GM23338 (cell line): ENCODE data around the gene NLRC5. TPM values are rescaled to one million over a fixed set of nuclear protein-coding genes. Genes with fewer than 3 reads are reported as not detected.

Source experiments
- ATAC-seq: fragments of 200-7000 bp; cut with Tn5 transposase; 3 replicates; pipeline ENCODE4 v1.9.1; 2020
- DNase-seq: peaks from one replicate; pipeline ENCODE4 v3.0.0-alpha.2; 2015; ENCODE audit warnings: low spot score
- H2AFZ ChIP-seq: fragments of 200-600 bp; sonication (generic); 2 replicates; pipeline ENCODE4 v1.8.0; 2016; ENCODE audit warnings: antibody characterized with exemption, mild to moderate bottlenecking, moderate library complexity
- H3F3A ChIP-seq: fragments of 200-600 bp; sonication (generic); replicated peaks from 2 replicates; pipeline ENCODE4 v1.8.0; 2017; ENCODE audit warnings: antibody characterized with exemption, mixed run types, low read depth
- H3K27ac ChIP-seq: fragments of 200-600 bp; sonication (generic); 2 replicates; pipeline ENCODE4 v1.6.1; 2016; ENCODE audit warnings: low read depth
- H3K27me3 ChIP-seq: fragments of 200-600 bp; sonication (generic); 2 replicates; pipeline ENCODE4 v1.8.0; 2016; ENCODE audit warnings: mild to moderate bottlenecking, mixed run types, moderate library complexity; ENCODE audit not compliant: insufficient read depth
- H3K36me3 ChIP-seq: fragments of 200-600 bp; sonication (generic); 2 replicates; pipeline ENCODE4 v1.8.0; 2016; ENCODE audit warnings: mild to moderate bottlenecking; ENCODE audit not compliant: insufficient read depth
- H3K4me1 ChIP-seq: fragments of 200-600 bp; sonication (generic); 2 replicates; pipeline ENCODE4 v1.8.0; 2016; ENCODE audit warnings: mild to moderate bottlenecking, moderate library complexity; ENCODE audit not compliant: insufficient read depth
- H3K4me2 ChIP-seq: fragments of 200-600 bp; sonication (generic); 2 replicates; pipeline ENCODE4 v1.7.1; 2017; ENCODE audit warnings: mixed run types
- H3K4me3 ChIP-seq: fragments of 200-600 bp; sonication (generic); 2 replicates; pipeline ENCODE4 v1.6.1; 2016; ENCODE audit warnings: mixed run types
- H3K79me2 ChIP-seq: fragments of 200-600 bp; sonication (generic); replicated peaks from 2 replicates; pipeline ENCODE4 v1.8.0; 2017; ENCODE audit warnings: mild to moderate bottlenecking; ENCODE audit not compliant: insufficient read depth
- H3K9me2 ChIP-seq: fragments of 200-600 bp; sonication (generic); 2 replicates; pipeline ENCODE4 v1.8.0; 2017; ENCODE audit not compliant: insufficient read depth
- H4K20me1 ChIP-seq: fragments of 200-600 bp; sonication (generic); replicated peaks from 2 replicates; pipeline ENCODE4 v1.8.0; 2017; ENCODE audit warnings: mild to moderate bottlenecking; ENCODE audit not compliant: insufficient read depth
- H3K27ac Mint-ChIP-seq: 2 replicates; pipeline ENCODE4 v1.8.0; 2020; ENCODE audit warnings: inconsistent platforms, mild to moderate bottlenecking, moderate library complexity, mixed read lengths
- H3K27me3 Mint-ChIP-seq: 3 replicates; pipeline ENCODE4 v1.8.0; 2022; ENCODE audit warnings: low read depth, mild to moderate bottlenecking, moderate library complexity, mixed read lengths, inconsistent platforms; ENCODE audit not compliant: insufficient read depth, poor library complexity
- H3K36me3 Mint-ChIP-seq: 3 replicates; pipeline ENCODE4 v1.8.0; 2021; ENCODE audit warnings: low read depth, mild to moderate bottlenecking, inconsistent platforms, moderate library complexity, mixed read lengths
- H3K4me1 Mint-ChIP-seq: 3 replicates; pipeline ENCODE4 v1.8.0; 2020; ENCODE audit warnings: mild to moderate bottlenecking, inconsistent platforms, mixed read lengths
- H3K4me3 Mint-ChIP-seq: 3 replicates; pipeline ENCODE4 v1.8.0; 2021; ENCODE audit warnings: moderate library complexity, mild to moderate bottlenecking, inconsistent platforms, mixed read lengths
- H3K9me3 Mint-ChIP-seq: 3 replicates; pipeline ENCODE4 v1.8.0; 2020; ENCODE audit warnings: moderate library complexity, mild to moderate bottlenecking, inconsistent platforms, mixed read lengths
- CREB1 ChIP-seq: fragments of 250-450 bp; sonication (Bioruptor Pico); IDR thresholded peaks from 2 replicates; pipeline ENCODE4 v1.5.0; 2020; ENCODE audit warnings: low read depth, mild to moderate bottlenecking, moderate library complexity
- EZH2 ChIP-seq: fragments of 200-600 bp; sonication (generic); IDR thresholded peaks from one replicate; pipeline ENCODE4 v1.8.0; 2017; ENCODE audit warnings: antibody characterized with exemption, mild to moderate bottlenecking, low read depth; ENCODE audit not compliant: unreplicated experiment
- EZH2phosphoT487 ChIP-seq: fragments of 200-600 bp; sonication (generic); IDR thresholded peaks from one replicate; pipeline ENCODE4 v1.8.1; 2018; ENCODE audit warnings: antibody characterized with exemption; ENCODE audit not compliant: unreplicated experiment
- JUNB ChIP-seq: IDR thresholded peaks from one replicate; pipeline ENCODE4 v1.6.1; 2016; ENCODE audit warnings: antibody characterized with exemption; ENCODE audit not compliant: unreplicated experiment
- NANOG ChIP-seq: IDR thresholded peaks from 2 replicates; pipeline ENCODE4 v1.6.1; 2016; ENCODE audit warnings: antibody characterized with exemption, borderline replicate concordance
- POLR2AphosphoS5 ChIP-seq: IDR thresholded peaks from 2 replicates; pipeline ENCODE4 v1.6.1; 2016; ENCODE audit warnings: antibody characterized with exemption, low read depth
- STAT1 ChIP-seq: IDR thresholded peaks from one replicate; pipeline ENCODE4 v1.6.1; 2016; ENCODE audit warnings: antibody characterized with exemption; ENCODE audit not compliant: unreplicated experiment
- ZNF114 ChIP-seq: fragments of 250-450 bp; sonication (Bioruptor Pico); IDR thresholded peaks from 2 replicates; pipeline ENCODE4 v1.5.0; 2020; ENCODE audit warnings: mild to moderate bottlenecking, moderate library complexity
- ZNF331 ChIP-seq: fragments of 250-450 bp; sonication (Bioruptor Pico); IDR thresholded peaks from 2 replicates; pipeline ENCODE4 v1.5.0; 2020; ENCODE audit warnings: low read depth, mild to moderate bottlenecking, moderate library complexity
- polyA plus RNA-seq: library from polyadenylated mRNA; unstranded; fragments of >200 nt; fragmentation: Nextera tagmentation; extraction: Ambion mirVana; gene quantifications from 2 replicates; pipeline ENCODE4 v1.2.1, GENCODE V29; 2016
- total RNA-seq: library from RNA; depleted of rRNA; stranded (reverse); fragments of >200 nt; shearing (Covaris generic); gene quantifications from 2 replicates; pipeline ENCODE4 v1.2.3, GENCODE V29; 2014
- TF ChIP-seq, protein P1 (sequence below): IDR thresholded peaks from 2 replicates; pipeline ENCODE4 v1.6.1; 2016; ENCODE audit warnings: antibody characterized with exemption
- TF ChIP-seq, protein P2 (sequence below): fragments of 250-450 bp; sonication (Bioruptor Pico); IDR thresholded peaks from 2 replicates; pipeline ENCODE4 v1.5.0; 2020; ENCODE audit warnings: mild to moderate bottlenecking, moderate library complexity
- TF ChIP-seq, protein P3 (sequence below), 2 experiments: fragments of 200-600 bp in 1 of 2; sonication (generic) in 1 of 2; conservative IDR thresholded peaks; 2 replicates each; pipeline versions ENCODE4 v1.5.1 to v1.6.1; 2016 to 2017; ENCODE audit warnings: antibody characterized with exemption in 2 of 2, low read depth in 2 of 2, mild to moderate bottlenecking in 2 of 2, moderate library complexity in 1 of 2
- TF ChIP-seq, protein P4 (sequence below): IDR thresholded peaks from one replicate; pipeline ENCODE4 v1.6.1; 2018; ENCODE audit warnings: antibody characterized with exemption; ENCODE audit not compliant: unreplicated experiment

The NLRC5 gene
- total and polyA plus RNA-seq, 2 experiments from 2014 or later = 2.3 to 3.9 TPM

DNA sequence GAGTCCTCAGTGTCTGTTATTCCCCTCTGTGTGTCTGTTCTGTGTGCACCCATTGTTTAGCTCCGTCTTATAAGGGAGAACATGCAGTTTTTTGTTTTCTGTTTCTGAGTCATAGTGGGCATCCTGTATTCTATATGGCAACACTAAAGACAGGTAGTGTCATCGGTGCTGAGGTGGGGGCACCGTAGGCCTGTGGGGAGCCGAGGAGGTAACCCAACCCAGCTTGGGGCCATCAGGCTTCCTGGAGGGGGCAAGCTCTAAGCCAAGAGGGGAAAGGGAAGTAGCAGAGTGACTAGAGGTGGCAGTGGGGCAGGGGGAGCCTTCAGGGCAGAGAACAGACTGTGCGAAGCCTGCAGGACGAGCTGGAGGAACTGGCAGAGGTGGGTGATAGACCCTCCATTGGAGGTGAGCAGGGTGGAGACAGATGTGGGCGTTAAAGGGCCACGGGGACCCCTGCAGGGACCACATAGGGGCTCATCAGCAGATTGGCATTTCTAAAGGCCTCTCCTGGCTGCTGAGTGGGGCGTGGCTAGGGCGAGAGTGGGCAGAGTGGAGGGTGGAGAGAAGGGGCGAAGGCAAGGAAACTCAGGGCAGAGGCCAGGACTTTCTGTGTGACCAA lies 139.5 kb downstream of the NLRC5 start:
- DNase-seq = no peak
- Histone ChIP-seq H3K4me1 (no peaks in the 10 kb centered on the region), H2AFZ (no peak overlapping the region), H3K36me3 (no peaks in the 10 kb centered on the region), H3K79me2 (no peaks in the 10 kb centered on the region), H4K20me1 (no peaks in the 10 kb centered on the region), H3K27ac (no peak overlapping the region), H3F3A (no peaks in the 10 kb centered on the region), H3K27me3 (no peaks in the 10 kb centered on the region), H3K4me3 (no peak overlapping the region), H3K9me2 (no peaks in the 10 kb centered on the region), H3K4me2 (no peak overlapping the region)
- Mint-ChIP-seq H3K27ac (no peak overlapping the region), H3K36me3 (no peaks in the 10 kb centered on the region; the same call in 2 of the 3 replicates), H3K4me3 (no peak overlapping the region), H3K9me3 (no peaks in the 10 kb centered on the region; the same call in 2 of the 3 replicates), H3K27me3 (peaks cover 13% of the 10 kb centered on the region), H3K4me1 (no peaks in the 10 kb centered on the region; the same call in 2 of the 3 replicates)
- no peak for ATAC-seq
- TF ChIP-seq EZH2phosphoT487 (no peak), JUNB (no peak), ZNF331 (no peak), NANOG (no peak), ZNF114 (CRISPR knock-in tag) (no peak), STAT1 (no peak), POLR2AphosphoS5 (no peak), CREB1 (no peak), EZH2 (no peak)
- TF ChIP-seq, protein P1, sequence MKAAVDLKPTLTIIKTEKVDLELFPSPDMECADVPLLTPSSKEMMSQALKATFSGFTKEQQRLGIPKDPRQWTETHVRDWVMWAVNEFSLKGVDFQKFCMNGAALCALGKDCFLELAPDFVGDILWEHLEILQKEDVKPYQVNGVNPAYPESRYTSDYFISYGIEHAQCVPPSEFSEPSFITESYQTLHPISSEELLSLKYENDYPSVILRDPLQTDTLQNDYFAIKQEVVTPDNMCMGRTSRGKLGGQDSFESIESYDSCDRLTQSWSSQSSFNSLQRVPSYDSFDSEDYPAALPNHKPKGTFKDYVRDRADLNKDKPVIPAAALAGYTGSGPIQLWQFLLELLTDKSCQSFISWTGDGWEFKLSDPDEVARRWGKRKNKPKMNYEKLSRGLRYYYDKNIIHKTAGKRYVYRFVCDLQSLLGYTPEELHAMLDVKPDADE = no peak
- TF ChIP-seq, protein P2, sequence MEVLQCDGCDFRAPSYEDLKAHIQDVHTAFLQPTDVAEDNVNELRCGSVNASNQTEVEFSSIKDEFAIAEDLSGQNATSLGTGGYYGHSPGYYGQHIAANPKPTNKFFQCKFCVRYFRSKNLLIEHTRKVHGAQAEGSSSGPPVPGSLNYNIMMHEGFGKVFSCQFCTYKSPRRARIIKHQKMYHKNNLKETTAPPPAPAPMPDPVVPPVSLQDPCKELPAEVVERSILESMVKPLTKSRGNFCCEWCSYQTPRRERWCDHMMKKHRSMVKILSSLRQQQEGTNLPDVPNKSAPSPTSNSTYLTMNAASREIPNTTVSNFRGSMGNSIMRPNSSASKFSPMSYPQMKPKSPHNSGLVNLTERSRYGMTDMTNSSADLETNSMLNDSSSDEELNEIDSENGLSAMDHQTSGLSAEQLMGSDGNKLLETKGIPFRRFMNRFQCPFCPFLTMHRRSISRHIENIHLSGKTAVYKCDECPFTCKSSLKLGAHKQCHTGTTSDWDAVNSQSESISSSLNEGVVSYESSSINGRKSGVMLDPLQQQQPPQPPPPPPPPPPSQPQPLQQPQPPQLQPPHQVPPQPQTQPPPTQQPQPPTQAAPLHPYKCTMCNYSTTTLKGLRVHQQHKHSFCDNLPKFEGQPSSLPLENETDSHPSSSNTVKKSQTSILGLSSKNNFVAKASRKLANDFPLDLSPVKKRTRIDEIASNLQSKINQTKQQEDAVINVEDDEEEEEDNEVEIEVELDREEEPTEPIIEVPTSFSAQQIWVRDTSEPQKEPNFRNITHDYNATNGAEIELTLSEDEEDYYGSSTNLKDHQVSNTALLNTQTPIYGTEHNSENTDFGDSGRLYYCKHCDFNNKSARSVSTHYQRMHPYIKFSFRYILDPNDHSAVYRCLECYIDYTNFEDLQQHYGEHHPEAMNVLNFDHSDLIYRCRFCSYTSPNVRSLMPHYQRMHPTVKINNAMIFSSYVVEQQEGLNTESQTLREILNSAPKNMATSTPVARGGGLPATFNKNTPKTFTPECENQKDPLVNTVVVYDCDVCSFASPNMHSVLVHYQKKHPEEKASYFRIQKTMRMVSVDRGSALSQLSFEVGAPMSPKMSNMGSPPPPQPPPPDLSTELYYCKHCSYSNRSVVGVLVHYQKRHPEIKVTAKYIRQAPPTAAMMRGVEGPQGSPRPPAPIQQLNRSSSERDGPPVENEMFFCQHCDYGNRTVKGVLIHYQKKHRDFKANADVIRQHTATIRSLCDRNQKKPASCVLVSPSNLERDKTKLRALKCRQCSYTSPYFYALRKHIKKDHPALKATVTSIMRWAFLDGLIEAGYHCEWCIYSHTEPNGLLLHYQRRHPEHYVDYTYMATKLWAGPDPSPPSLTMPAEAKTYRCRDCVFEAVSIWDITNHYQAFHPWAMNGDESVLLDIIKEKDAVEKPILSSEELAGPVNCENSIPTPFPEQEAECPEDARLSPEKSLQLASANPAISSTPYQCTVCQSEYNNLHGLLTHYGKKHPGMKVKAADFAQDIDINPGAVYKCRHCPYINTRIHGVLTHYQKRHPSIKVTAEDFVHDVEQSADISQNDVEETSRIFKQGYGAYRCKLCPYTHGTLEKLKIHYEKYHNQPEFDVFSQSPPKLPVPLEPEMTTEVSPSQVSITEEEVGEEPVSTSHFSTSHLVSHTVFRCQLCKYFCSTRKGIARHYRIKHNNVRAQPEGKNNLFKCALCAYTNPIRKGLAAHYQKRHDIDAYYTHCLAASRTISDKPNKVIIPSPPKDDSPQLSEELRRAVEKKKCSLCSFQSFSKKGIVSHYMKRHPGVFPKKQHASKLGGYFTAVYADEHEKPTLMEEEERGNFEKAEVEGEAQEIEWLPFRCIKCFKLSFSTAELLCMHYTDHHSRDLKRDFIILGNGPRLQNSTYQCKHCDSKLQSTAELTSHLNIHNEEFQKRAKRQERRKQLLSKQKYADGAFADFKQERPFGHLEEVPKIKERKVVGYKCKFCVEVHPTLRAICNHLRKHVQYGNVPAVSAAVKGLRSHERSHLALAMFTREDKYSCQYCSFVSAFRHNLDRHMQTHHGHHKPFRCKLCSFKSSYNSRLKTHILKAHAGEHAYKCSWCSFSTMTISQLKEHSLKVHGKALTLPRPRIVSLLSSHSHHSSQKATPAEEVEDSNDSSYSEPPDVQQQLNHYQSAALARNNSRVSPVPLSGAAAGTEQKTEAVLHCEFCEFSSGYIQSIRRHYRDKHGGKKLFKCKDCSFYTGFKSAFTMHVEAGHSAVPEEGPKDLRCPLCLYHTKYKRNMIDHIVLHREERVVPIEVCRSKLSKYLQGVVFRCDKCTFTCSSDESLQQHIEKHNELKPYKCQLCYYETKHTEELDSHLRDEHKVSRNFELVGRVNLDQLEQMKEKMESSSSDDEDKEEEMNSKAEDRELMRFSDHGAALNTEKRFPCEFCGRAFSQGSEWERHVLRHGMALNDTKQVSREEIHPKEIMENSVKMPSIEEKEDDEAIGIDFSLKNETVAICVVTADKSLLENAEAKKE (CRISPR knock-in tag) = no peak
- TF ChIP-seq, protein P3, sequence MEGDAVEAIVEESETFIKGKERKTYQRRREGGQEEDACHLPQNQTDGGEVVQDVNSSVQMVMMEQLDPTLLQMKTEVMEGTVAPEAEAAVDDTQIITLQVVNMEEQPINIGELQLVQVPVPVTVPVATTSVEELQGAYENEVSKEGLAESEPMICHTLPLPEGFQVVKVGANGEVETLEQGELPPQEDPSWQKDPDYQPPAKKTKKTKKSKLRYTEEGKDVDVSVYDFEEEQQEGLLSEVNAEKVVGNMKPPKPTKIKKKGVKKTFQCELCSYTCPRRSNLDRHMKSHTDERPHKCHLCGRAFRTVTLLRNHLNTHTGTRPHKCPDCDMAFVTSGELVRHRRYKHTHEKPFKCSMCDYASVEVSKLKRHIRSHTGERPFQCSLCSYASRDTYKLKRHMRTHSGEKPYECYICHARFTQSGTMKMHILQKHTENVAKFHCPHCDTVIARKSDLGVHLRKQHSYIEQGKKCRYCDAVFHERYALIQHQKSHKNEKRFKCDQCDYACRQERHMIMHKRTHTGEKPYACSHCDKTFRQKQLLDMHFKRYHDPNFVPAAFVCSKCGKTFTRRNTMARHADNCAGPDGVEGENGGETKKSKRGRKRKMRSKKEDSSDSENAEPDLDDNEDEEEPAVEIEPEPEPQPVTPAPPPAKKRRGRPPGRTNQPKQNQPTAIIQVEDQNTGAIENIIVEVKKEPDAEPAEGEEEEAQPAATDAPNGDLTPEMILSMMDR (conservative IDR thresholded peaks at IDR 0.05; ENCODE audit: low read depth in 2 of 2) = no peak
- TF ChIP-seq, protein P4, sequence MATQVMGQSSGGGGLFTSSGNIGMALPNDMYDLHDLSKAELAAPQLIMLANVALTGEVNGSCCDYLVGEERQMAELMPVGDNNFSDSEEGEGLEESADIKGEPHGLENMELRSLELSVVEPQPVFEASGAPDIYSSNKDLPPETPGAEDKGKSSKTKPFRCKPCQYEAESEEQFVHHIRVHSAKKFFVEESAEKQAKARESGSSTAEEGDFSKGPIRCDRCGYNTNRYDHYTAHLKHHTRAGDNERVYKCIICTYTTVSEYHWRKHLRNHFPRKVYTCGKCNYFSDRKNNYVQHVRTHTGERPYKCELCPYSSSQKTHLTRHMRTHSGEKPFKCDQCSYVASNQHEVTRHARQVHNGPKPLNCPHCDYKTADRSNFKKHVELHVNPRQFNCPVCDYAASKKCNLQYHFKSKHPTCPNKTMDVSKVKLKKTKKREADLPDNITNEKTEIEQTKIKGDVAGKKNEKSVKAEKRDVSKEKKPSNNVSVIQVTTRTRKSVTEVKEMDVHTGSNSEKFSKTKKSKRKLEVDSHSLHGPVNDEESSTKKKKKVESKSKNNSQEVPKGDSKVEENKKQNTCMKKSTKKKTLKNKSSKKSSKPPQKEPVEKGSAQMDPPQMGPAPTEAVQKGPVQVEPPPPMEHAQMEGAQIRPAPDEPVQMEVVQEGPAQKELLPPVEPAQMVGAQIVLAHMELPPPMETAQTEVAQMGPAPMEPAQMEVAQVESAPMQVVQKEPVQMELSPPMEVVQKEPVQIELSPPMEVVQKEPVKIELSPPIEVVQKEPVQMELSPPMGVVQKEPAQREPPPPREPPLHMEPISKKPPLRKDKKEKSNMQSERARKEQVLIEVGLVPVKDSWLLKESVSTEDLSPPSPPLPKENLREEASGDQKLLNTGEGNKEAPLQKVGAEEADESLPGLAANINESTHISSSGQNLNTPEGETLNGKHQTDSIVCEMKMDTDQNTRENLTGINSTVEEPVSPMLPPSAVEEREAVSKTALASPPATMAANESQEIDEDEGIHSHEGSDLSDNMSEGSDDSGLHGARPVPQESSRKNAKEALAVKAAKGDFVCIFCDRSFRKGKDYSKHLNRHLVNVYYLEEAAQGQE = no peak
